ENCODE data around the gene KRT222. TPM values are rescaled to one million over a fixed set of nuclear protein-coding genes. Genes with fewer than 3 reads are reported as not detected.

Gene KRT222
- polyA plus RNA-seq: 10 to 100 TPM in 1 of 3 donors, under 1 TPM in 2; 0.77 to 15.9 (median 0.98) TPM

DNA sequence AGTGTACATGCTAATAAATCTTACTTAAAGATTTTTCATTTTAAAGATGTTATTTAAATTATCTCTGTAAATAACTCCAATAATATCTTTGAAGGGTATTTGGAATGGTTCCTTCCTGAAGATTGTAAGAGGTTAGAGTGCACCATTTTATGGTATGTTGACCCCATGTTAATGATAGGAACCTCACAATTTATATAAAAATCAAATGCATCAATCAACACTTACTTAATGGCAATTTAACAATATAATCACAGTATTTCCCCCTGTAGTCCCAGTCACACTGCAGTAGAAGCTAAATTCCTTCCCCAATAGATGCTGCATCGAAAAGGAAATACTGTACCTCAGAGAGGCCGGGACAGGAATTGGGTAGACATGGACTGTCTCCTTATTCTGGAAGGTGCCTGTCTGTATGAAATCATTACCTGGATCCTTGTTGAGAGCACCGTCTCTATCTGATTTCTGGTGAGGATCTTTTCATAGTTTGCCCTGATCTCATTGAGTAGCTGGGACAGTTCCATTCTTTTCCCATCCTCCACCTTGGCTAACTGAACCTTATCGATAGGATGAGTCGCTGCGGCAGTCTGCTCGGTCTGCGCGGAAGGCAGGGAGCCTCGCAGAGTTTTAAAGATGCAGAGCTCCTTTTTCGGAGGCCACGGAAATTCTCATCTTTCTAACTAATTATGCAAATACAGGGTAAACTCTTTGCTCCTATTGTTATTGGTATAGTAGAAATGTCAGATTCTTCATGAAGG is at the start of gene KRT222:
Gene KRT222 (minus strand): TSS at position 596 of the 752 bp plus-strand sequence. CDS start 78 bp downstream, at position 518.
- no peak within 1 kb of the TSS for H3K27ac ChIP-seq (ENCODE audit: low read depth, low read length)
- 8 to 13% (median 9%) methylated on average over 12 of the region's 12 CpGs for WGBS, 3 donors

DNA sequence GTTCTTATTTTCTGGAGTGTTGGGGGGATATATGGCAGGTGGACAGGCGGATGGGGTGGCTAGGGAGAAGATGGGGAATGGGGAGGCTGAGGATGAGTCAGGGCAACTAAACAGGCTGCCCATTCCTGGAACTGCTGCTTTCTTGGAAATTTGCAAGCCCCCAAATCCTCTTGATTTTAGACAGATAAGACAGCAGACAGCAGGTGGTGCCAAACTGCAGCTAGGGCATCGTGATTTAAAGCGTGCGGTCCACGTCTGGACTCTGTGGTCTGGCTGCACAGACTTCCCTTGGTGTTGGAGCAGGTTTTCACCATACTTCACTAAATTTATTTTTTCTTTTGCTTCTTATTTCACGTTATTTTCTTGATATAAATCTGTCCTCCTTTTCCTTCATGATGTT is 49.5 kb upstream of the KRT222 start:
- H3K27ac ChIP-seq (ENCODE audit: low read depth, low read length): no peak overlapping the region
- 75 to 82% (median 76%) methylated on average over 6 of the region's 6 CpGs for WGBS, 3 donors

DNA sequence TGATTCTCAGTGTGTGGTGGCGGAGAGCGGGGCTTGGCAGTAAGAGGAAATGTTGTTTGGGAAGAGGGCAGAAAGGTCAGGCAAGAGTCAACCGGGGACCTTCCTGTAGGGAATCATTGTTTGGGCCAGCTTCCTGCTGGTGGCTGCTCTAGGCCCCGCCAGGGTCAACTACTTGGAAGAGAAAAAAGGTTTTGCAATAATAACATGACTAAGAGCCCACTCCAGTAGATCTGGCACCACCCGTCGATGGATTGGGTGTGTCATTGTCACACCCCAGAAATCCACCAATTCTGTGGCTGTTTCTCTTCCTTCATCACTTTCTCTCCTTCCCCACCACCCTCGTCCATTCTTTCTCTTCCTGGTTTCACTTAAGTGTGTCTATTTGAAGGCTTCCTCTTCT is 42.8 kb upstream of the KRT222 start:
- WGBS, 3 donors: 34 to 59% (median 35%) methylated on average over 7 of the region's 7 CpGs
- H3K27ac ChIP-seq (ENCODE audit: low read depth, low read length): no peak overlapping the region

DNA sequence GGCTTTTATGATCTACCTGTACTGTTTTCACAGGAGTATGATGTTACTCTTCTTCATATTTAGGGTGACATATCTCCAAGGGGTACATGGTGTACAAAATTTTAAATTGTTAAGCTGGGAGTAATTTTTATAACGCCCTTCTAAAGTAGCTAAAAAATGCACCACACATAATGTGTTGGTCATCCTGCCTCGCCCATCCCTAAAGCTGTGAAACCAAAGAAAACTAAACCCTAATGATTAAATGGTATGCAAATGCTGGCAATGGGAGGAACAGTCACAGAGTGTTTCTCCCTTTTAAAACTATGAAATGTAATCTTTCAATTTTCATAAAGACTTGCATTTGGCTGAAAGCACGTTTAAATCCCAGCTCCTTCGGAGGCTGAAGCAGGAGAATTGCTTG is 40.6 kb upstream of the KRT222 start:
- WGBS, 3 donors: 55 to 58% (median 55%) methylated on average over 4 of the region's 4 CpGs
- H3K27ac ChIP-seq (ENCODE audit: low read depth, low read length): no peak overlapping the region

DNA sequence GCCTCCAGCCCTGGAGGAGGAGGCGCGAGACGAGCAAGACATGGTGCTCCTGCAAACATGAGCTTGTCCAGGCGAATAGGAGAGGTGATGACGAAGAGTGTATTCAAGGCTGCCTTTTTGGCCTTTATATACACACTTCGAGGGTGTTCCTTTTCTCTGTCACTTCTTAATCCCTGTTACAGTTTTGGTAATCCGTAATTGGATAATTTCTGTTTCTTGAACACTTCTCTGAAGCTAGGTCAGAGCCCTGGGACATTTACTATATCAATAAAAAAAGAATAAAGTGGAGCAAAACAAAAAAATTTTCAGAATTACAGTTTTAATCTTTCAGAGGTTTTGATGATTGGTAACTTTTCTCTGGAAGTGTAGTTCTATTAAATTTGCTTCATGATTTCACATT is 38.7 kb upstream of the KRT222 start, which contains the start of gene KRT24:
Gene KRT24 (minus strand): TSS at position 101 of the 400 bp plus-strand sequence. CDS start 59 bp downstream, at position 42.
- 76 to 81% (median 79%) methylated on average over 7 of the region's 7 CpGs for WGBS, 3 donors

DNA sequence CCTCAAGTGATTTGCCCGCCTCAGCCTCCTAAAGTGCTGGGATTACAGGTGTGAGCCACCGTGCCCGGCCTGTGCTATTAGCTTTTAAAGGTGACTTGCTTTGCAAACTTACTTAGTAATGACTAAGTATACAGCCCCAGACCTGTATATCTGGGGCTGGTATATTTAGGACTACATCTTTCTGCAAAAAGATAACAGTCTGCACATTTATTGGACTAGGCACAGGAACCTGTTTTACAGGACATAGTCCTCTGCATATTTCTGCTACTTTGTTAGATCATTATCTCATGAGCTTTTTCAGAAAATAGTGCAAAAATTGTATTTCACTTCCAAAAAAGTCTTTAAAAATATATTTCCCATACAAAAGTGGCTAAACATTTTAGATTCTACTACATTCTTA is 37.3 kb upstream of the KRT222 start:
- WGBS, 3 donors: 69 to 89% (median 87%) methylated on average over 3 of the region's 3 CpGs
- no peak overlapping the region for H3K27ac ChIP-seq (ENCODE audit: low read depth, low read length)

More for the DNA sequence above, 38.7 kb upstream of the KRT222 start, which contains the start of gene KRT24:
- H3K27ac ChIP-seq (ENCODE audit: low read depth, low read length): no peak within 1 kb of the TSS

DNA sequence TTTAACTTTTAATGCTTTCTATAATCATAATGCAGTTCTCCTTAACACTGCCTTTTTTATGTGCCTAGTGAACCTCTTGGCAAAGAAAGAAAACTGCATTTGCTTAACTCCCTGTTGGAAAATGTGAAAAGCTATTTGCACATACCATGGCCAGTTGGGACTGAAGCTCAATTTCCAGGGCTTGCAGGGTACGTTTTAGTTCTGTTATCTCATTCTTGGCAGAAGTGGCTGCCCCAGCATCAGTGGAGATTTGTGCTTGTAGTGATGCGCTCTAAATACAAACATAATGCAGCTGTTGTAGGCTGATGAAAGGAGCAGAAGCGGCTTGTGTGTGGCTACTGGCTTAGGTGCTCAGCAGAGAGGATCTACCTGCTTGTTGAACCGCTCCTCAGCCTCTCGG is 34.9 kb upstream of the KRT222 start:
- 49 to 55% (median 51%) methylated on average over 5 of the region's 5 CpGs for WGBS, 3 donors

DNA sequence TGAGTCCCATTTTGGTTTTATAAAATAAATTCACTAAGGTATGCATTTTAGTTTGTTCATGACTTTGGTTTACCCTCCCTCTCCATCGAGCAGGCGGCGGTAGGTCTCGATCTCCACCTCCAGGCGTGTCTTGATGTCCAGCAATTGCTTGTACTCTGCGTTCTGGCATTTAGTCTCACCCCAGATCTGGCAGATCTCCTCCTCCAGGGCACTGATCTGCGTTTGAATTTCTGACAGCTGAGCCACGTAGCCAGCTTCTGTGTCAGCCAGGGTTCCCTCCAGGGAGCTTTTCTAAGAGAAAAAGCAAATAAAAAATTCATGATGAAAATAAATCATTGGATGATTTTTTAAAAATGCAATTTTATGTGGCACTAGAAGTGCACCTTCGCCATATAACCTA is 34.4 kb upstream of the KRT222 start:
- no peak overlapping the region for H3K27ac ChIP-seq (ENCODE audit: low read depth, low read length)
- 53 to 62% (median 56%) methylated on average over 9 of the region's 9 CpGs for WGBS, 3 donors

More for the DNA sequence above, 34.9 kb upstream of the KRT222 start:
- no peak overlapping the region for H3K27ac ChIP-seq (ENCODE audit: low read depth, low read length)

DNA sequence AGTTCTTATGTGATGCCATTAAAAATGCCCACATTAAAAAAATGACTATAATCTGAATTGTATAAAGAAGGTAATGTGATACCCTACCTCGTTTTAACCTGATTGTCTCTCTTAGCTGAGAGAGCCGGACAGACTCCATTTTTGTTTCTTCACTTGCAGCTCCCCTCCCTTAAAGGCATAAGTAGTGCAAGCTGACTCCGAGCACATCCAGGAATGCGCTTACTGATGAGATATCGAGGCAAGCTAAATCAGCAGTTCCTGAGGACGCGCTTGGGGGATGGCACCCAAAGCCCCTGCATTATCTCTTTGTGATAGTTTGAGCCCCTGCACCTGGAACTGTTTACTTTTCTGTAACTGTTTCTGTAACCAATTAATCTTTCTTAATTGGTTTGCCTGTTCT is 32.3 kb upstream of the KRT222 start:
- no peak overlapping the region for H3K27ac ChIP-seq (ENCODE audit: low read depth, low read length)
- 49 to 71% (median 63%) methylated on average over 7 of the region's 7 CpGs for WGBS, 3 donors

DNA sequence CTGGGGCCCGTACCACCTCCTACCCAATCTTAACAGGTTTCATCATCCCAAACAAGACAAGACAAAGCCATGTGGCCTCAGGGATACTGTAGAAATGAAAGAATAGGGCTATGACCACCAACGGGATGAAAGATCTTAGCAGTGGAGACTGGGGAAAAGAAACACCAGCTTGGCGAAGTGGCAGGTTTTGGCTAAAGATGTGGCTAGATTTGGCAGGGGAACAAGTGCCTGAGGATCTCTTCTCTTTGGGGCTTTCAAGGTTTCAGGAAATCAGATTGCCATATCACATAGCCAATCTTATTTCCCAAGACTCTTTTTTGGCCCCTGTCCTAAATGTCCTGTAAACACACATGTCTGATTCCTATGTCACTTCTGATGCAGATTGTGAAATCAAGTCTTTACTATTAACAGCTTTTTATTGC is 31.7 kb upstream of the KRT222 start:
- no peak overlapping the region for H3K27ac ChIP-seq (ENCODE audit: low read depth, low read length)
- WGBS, 3 donors: 52 to 53% (median 53%) methylated on average over 3 of the region's 3 CpGs

DNA sequence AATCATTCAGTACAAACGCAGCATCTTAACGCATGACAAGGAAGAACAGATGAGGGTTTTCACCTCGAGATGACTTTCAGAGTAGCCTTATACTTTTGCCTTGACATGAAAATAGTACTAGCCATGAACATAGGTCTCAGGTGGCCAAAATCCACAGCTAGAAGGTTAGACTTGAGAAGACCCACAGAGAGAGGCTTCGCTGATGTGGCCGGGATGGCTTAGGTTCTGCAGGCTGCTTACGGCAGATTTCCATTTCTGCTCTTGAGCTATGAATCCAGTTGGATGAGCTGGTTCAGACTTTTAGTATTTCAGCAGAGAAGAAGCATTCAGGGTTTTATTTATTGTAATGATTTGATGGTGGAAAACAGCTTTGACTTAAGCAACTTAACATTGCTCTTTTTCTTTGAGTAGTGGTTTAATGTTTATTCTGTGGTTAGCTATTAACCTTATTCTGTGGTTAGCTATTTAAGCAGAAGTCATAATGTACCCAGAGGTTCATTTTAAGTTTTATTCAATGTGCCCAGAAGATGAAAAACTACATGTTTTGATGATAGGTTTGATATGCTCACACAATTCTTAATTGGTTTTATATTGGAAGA is 31.0 kb upstream of the KRT222 start:
- 76 to 93% (median 92%) methylated on average over 6 of the region's 6 CpGs for WGBS, 3 donors
- no peak overlapping the region for H3K27ac ChIP-seq (ENCODE audit: low read depth, low read length)

DNA sequence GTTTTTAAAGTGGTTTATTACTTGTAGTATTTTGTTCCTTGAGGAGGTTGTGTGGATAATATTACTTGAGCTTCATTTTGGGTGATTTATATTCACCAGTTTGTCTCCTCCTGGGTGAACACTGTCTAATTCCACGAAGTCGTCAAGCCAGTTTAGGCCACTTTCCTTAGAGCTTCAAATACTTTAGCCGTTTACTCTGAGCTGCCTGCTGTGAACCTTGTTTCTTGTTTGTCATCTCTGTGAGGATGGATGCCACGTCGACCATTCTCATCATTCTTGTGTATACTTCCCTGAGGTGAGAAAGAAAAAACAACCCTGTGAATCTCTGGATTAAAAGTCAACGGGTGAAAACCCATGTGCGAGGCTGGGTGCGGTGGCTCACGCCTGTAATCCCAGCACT is 29.6 kb upstream of the KRT222 start:
- H3K27ac ChIP-seq (ENCODE audit: low read depth, low read length): no peak overlapping the region
- 56 to 88% (median 83%) methylated on average over 9 of the region's 9 CpGs for WGBS, 3 donors

DNA sequence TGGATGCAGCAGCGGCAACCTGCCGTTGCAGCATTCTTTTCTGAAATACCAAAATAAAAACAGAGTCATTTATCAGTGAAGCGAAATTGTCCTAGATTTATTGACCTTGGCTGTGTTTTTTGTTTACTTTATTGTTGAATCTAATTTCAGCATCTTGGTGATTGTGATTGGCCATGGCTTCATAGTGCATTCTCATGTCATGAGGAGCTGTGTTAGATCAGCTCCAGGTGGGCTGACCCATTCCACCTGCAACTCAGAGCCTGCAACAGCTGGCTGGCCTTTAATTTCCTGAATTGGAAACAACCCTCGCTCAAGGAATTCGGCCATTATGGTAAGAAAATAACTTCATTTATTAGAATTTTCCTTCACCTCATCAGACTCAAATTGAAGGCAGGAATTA is 22.1 kb upstream of the KRT222 start:
- no peak overlapping the region for H3K27ac ChIP-seq (ENCODE audit: low read depth, low read length)
- WGBS, 3 donors: 60 to 88% (median 87%) methylated on average over 5 of the region's 5 CpGs

DNA sequence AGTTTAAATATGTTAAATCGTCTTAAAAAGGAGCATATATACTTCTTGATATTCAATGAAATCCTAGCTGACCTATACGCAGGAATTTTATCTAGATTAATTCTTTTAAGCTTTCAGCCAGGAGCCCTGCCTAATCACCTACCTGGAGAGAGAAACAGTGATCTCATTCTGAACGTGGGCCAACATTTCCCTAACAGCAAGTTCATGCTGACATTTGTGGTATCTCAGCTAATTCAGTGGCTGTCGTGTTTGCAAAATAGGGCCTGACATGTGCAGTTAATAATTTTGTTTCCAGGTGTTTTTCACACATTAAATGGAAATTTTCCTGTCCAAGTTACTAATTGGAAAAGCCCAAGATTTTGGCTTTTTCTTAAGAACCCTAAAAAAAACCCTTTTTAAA is 21.2 kb upstream of the KRT222 start:
- H3K27ac ChIP-seq (ENCODE audit: low read depth, low read length): no peak overlapping the region
- WGBS, 3 donors: 26 to 67% (median 62%) methylated on average over 4 of the region's 4 CpGs

DNA sequence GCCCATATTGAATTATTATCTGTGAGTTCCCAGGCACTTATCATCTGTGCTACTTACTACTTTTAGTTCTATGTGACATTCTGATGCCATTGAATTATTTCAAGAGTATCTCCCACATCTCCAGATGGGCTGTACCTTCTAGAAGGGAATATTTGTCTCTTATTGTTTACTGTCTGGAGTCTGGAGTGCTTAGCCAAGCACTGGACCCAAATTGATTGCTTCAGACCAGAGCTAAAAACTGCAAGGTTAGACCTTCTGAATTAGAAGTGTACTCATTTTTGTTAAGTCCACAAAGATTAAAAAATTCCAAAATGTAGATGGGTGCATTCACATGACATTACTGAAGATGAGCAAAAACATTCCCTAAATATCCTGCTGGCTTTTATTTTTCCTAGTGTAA is 16.0 kb upstream of the KRT222 start:
- H3K27ac ChIP-seq (ENCODE audit: low read depth, low read length): no peak overlapping the region

DNA sequence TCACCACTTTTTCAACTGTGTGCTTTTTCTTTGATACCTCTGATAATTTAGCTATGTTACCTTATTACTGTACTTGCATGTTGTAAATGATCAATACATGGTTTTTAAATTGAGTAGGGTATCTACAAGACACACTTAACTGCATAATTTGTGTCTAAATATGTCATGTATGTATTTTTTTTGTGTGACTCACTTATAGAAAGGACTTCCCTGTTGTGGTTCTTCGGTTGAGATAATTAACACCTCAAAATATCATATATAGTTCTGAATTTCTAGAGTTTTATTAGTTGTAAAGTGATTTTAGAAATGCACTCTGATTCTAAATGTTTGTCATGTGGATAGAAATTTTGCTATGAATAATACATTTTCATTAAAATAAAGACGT is 14.5 kb upstream of the KRT222 start:
- WGBS, 3 donors: 83 to 93% (median 86%) methylated on average over 2 of the region's 2 CpGs
- H3K27ac ChIP-seq (ENCODE audit: low read depth, low read length): no peak overlapping the region

DNA sequence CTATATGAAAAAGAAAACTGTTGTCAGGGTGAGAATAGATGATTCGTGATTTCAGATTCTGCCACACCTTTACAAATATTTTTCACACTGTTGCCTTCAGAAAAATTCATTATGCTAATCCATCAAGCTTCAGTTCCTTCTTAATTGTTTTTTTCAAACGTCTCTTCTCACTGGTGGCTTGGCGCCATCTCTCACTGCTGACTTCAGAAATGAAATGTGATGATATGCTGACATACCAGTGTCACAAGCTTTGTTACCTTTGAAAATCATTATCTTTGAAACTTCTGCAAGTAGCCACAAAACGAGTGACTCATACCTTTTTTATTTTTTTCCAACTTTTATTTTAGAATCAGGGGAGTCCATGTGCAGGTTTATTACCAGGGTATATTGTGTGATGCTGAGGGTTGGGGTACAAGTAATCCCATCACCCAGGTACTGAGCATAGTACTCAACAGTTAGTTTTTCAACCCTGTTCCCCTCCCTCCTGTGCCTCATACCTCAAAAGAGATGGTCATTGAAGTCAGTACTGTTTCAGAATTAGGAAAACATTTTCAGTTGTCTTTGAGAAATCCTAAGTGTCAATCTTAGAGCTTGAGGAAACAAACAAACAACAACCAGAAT is 14.0 kb upstream of the KRT222 start:
- WGBS, 3 donors: 52 to 66% (median 57%) methylated on average over 4 of the region's 4 CpGs
- H3K27ac ChIP-seq (ENCODE audit: low read depth, low read length): no peak overlapping the region

DNA sequence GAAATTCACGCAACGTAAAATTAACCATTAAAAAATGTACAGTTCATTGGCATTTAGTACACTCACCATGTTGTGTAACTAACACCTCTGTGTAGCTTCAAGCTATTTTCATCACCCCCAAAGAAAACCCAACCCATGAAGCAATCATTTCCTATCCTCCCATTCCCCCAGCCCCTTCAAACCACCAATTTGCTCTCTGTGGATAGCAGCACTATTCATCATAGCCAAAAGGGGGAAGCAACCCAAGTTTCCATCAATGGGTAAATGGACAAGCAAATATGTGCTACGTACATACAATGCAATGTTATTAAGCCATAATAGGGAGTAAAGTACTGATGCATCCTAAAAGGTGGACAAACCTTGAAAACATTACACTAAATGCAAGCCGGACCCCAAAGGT is 10.9 kb upstream of the KRT222 start:
- H3K27ac ChIP-seq (ENCODE audit: low read depth, low read length): no peak overlapping the region
- WGBS, 3 donors: 72 to 90% (median 76%) methylated on average over 4 of the region's 4 CpGs

DNA sequence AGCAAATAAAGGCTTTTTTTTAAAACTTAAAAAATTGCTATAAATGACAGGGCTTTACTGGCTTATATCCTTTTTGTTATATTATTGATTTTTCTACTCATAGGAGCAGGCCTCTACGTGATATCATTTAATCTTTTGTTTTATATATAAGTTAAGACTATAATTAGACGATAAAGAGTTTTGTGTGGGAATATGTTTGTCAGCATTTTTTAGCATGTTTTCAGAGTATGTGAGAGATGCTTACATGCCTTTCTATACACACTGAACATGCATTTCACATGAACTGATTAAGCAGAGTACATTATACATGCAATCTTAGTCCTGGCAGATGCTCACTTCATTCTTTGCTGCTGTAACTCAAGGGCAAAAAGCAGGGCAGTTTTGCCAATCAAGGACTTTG is 7.7 kb upstream of the KRT222 start:
- no peak overlapping the region for H3K27ac ChIP-seq (ENCODE audit: low read depth, low read length)
- 69 to 90% (median 89%) methylated on average over 2 of the region's 2 CpGs for WGBS, 3 donors

Data from adipose tissue (tissue), 3 donors.